ENCODE data around the gene HERPUD2.
"Not testable (repeated sequence)": the region's sequence is repeated elsewhere in the genome, so short reads cannot be mapped to it uniquely, and the experiment has no call there.

HERPUD2 gene

DNA sequence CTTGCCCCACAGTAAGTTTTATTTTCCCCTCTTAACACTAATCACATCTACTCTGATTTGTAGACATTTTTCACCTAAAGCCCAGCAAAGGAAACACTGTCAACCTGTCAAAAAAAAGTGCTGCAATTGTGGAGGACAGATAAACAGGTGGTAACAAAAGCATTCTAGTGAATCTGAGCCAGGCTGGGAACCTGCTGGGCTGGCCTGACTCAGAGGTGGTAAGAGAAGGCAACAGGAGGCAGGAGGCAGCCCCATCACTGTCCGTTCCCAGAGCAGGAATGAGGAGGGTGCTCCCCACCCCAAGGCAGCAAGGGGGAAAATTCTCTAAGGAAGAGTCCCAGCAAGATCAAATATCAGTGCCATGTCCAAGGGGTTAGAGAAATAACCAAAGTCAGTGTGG lies 19.5 kb upstream of the HERPUD2 start:
- no peak for DNase-seq (ENCODE audit: low spot score)

GRCh38 chr7:35712563-35713226 lies 17.8 kb upstream of the HERPUD2 start:
- no peak for DNase-seq (ENCODE audit: low spot score)

DNA sequence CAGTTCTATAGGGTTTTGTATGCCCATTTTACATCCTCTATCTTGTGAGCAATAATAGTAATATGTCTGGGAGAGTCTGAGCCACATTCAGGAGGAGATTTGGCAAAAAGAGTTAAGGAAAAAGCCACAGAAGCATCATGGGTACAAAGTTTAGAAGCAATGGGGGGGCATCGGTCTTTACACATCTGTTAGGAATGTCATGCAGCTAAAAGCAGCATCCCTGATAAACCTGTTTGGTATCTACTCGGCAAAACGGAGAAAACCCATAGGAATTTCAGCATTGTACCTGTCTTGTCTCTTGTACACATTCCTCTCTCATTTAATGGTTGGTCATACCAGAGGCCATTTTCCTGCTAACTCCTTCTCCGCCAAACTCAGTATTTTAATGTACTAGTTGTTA lies 12.5 kb upstream of the HERPUD2 start:
- no peak for DNase-seq (ENCODE audit: low spot score)

GRCh38 chr7:35705932-35706461 lies 11.1 kb upstream of the HERPUD2 start:
- no peak for DNase-seq (ENCODE audit: low spot score)

DNA sequence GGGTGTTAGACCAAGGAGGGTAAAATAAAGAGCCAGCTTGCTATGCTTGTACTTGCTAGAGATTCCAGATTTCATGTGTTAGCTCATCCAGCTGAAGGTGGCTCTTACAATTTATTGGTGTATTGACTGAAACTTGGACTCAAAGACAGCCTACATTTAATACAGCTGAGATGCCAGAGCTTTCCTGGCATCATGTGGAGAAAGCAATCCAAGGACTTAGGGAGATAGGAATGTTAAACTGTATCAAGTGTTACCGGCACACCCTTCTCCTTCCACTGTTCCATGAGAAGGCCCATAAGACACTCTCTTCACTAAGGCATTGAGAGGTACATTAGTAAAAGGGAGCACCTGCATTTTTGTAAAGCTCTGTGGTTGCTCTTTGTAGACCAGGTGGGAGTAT lies 9.3 kb upstream of the HERPUD2 start:
- DNase-seq (ENCODE audit: low spot score), result no peak

DNA sequence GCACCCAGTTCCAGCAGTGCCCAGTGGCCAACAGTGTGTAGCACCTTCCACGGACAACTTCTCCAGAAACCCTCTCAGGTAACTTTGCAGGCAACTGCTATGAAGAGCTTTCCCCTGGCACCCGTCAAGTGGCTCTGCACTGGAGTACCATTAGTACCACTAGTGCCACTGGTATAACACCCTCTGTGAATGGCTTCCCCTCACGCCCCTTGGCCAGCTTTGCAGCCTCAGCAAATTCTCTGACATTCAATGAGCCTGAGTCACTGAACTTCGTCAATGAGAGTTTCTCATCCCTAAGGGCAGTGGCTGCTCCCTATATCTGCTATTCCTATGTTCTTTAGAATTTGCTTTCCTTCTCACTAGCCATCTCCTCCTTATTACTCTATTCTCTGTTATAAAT lies 7.6 kb upstream of the HERPUD2 start:
- no peak for DNase-seq (ENCODE audit: low spot score)

GRCh38 chr7:35701287-35701900 lies 6.5 kb upstream of the HERPUD2 start:
- no peak for DNase-seq (ENCODE audit: low spot score)

DNA sequence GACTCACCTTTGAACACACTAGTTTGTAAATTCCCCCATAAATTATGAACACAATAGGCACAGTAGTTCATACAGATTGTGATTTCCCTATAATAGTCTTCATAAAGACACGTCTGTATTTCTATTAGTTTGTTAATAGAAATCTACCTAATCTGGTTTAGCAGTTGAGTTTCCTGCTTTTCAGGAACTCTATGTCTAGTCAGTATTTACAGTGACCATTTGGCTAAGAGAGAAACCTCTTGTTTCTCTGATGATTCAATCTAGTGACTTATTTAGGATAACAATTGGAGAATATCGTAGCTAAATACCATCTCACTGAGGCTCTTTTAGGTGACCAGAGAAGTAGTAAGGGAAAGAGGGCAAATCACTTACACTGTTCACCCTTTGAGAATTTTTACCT lies 5.9 kb upstream of the HERPUD2 start:
- DNase-seq (ENCODE audit: low spot score), result no peak

- no peak for DNase-seq (ENCODE audit: low spot score)
Observed at GRCh38 chr7:35700333-35700732, 5.4 kb upstream of the HERPUD2 start.

DNA sequence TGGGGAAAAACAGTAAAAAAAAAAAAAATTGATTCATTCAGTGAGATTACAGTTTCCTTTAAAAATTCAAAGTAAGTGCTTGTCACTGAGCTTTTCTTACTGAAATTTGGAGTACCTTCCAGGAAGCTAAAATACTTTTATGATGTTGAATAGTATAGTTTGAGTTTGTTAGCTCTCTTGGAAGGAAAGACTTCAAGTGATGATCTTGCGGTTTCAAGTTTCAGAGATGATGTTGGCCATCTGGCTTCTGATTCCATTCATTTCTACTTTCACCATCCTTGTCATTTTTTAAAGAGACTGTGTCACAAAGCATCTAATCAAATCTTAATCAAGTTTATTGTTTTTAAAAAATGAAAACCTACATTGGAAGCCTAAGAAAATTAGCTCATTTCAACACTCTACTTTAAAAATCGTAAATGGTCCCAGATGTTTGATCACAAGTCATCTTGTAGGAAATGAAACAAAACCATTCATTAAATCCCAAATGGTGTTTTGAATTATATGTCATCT lies 4.9 kb upstream of the HERPUD2 start:
- no peak for DNase-seq (ENCODE audit: low spot score)

GRCh38 chr7:35698382-35698781 lies 3.4 kb upstream of the HERPUD2 start:
- not testable (repeated sequence) for DNase-seq (ENCODE audit: low spot score)

GRCh38 chr7:35697414-35698175 lies 2.7 kb upstream of the HERPUD2 start:
- no peak for DNase-seq (ENCODE audit: low spot score)

DNA sequence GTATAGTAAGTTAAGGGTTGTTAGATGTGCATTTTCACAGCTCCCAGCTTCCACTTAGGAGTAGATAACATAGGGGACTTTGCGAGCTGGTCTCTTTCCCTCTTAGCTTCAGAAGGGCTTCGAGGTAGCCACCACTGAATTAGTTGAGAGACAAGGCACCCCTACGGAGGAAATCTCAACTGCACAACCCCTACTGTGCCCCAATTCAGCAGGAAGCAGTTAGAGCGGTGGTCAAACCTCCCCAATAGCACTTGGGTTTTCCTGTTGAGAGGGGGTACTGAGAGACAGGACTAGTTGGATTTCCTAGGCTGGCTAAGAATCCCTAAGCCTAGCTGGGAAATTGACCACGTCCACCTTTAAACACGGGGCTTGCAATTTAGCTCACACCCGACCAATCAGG lies 1.1 kb upstream of the HERPUD2 start:
- no peak for DNase-seq (ENCODE audit: low spot score)

DNA sequence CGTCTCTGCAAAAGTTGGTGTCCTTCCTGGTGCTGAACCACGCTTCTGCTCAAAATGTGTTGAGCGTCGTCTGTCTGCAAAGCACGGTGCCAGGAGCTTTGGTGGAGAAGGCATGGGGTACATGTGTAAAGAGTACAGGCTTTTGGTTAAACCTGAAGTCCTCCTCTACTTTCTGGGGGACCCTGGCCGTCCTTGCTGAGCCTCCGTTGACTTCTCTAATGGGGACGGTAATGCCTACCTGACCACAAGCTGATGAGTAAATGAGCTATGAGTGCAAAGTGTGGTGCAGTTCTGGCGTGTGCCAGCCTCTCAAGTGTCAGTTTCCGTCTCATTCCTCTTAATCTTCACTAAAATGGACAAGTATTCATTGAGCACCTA lies 527 bp upstream of the HERPUD2 start:
- no peak for DNase-seq (ENCODE audit: low spot score)

DNA sequence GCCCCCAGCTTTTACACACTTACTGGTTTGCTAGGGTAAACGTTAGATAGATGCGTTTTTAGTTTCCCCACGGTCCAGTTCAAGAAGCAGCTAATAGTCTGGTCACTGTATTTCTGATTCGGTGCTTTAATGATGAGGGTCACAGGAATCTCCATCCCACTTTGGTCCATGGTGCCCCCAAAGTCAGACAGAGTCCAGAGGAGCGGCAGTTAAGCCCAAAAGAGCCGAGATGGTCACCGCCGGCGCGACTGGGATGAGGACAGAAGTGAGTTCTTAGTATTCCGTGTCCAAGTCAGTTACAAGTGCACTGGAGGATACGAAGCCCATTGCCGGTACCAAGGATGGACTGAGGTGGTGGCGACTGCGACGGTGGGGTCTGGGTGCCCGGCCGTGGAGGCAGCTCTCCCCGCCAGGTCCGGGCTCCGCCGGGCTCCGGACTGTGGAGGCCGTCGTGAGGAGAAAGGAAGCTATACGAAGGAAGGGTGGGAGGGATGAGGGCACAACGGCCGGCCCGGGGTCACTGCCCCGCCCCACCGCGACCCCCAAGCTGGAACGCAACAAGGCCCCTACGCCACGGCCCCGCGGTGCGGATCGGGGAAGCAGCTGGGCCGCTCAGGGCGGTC lies 663 bp downstream of the HERPUD2 start:
- no peak for DNase-seq (ENCODE audit: low spot score)

- no peak for DNase-seq (ENCODE audit: low spot score)
Observed at GRCh38 chr7:35691827-35692307, 3.1 kb downstream of the HERPUD2 start.

DNA sequence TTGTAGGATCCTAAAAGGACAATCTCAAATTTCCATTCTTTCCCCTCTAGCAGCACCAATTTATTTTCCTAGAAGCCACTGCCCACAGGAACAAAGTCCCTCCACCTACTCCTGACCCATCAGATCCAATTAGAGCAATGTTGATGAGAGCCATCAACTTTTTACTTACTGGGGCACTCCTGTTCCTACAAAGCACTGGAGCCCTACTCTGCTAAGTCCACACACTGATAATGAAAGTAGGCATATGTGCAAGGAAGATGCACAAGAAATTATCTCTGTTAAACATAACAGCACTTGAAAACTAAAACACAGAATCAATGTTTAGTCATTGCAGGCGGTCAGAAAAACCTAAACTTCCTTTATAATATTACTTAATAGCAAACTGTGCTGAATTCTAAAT lies 3.6 kb downstream of the HERPUD2 start:
- no peak for DNase-seq (ENCODE audit: low spot score)

DNA sequence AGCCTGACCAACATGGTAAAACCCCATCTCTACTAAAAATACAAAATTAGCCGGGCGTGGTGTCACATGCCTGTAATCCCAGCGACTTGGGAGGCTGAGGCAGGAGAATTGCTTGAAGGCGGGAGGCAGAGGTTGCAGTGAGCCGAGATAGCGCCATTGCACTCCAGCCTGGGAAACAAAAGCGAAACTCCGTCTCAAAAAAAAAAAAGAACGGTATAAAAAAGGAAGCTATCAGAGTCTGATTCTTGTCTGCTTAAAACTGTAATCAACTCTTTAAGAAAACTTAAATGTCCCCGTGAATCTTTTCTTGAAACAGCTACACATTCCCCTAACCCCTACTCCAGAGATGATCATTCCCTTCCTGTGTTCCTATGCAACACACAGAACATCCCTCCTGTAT lies 4.3 kb downstream of the HERPUD2 start:
- not testable (repeated sequence) for DNase-seq (ENCODE audit: low spot score)

GRCh38 chr7:35685781-35686180 lies 9.2 kb downstream of the HERPUD2 start:
- DNase-seq (ENCODE audit: low spot score), result no peak

DNA sequence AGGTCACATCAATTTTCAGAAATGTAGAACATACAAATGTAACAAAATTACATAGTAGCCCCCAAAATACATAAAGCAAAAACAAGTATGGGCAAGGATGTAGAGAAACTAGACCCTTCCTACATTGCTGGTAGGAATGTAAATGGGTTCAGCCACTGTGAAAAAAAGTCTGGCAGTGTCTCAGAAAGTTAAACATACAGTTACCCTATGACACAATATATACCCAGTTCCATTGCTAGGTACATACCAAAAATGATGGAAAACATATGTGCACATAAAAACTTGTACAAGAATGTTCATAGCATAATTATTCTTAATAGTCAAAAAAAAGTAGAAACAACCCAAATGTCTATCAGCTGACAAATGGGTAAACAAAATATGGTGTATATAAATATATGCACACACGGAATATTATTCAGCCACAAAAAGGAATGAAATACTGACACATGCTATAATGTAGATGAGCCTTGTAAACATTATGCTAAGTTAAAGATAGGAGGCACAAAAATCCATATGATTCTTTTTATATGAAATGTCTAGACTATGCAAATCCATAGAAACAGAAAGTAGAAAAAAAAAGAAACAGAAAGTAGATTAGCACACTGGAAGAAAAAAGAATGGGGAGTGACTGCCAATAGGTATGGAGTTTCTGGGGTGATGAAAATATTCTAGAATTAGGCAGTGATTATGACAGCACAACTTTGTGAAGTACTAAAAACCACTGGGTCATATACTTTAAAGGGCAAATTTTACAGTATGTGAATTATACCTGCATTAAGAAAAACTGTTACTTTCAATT lies 13.5 kb downstream of the HERPUD2 start:
- no peak for DNase-seq (ENCODE audit: low spot score)

GRCh38 chr7:35680403-35681013 lies 14.4 kb downstream of the HERPUD2 start:
- DNase-seq (ENCODE audit: low spot score), result no peak
